NCI-H187 (cell line): ENCODE measurements around the gene RXRA.

ENCODE experiments used
- DNase-seq, 2 experiments: peaks; one replicate each; lab custom pipeline; 2025; lab: John Stamatoyannopoulos, UW

The RXRA gene

GRCh38 chr9:134325813-134326723 is at the start of gene RXRA:
Gene RXRA (plus strand): TSS chr9:134326455. CDS start chr9:134326632, 177 bp downstream.
- peak in 1 of 2 experiments; percentile 7 for DNase-seq

GRCh38 chr9:134278286-134278685 is 48.0 kb upstream of the RXRA start:
- DNase-seq: no peak

- DNase-seq: no peak
Measured at GRCh38 chr9:134278974-134279640, 47.1 kb upstream of the RXRA start.

- no peak for DNase-seq
Measured at GRCh38 chr9:134282138-134282650, 44.1 kb upstream of the RXRA start.

- no peak for DNase-seq
Measured at GRCh38 chr9:134283111-134283515, 43.1 kb upstream of the RXRA start.

- no peak for DNase-seq
Measured at GRCh38 chr9:134283692-134284265, 42.5 kb upstream of the RXRA start.

- no peak for DNase-seq
Measured at GRCh38 chr9:134284273-134284672, 42.0 kb upstream of the RXRA start.

- DNase-seq: no peak
Measured at GRCh38 chr9:134284741-134285140, 41.5 kb upstream of the RXRA start.

- DNase-seq: no peak
Measured at GRCh38 chr9:134285215-134285845, 40.9 kb upstream of the RXRA start.

- DNase-seq: no peak
Measured at GRCh38 chr9:134286471-134287245, 39.6 kb upstream of the RXRA start.

GRCh38 chr9:134287591-134288491 is 38.4 kb upstream of the RXRA start:
- no peak for DNase-seq

GRCh38 chr9:134288746-134289145 is 37.5 kb upstream of the RXRA start:
- DNase-seq: no peak

GRCh38 chr9:134289241-134289875 is 36.9 kb upstream of the RXRA start:
- no peak for DNase-seq

GRCh38 chr9:134290603-134291451 is 35.4 kb upstream of the RXRA start:
- no peak for DNase-seq

GRCh38 chr9:134291452-134291881 is 34.8 kb upstream of the RXRA start:
- no peak for DNase-seq

GRCh38 chr9:134291961-134292871 is 34.0 kb upstream of the RXRA start:
- DNase-seq: no peak

GRCh38 chr9:134293031-134293521 is 33.2 kb upstream of the RXRA start:
- DNase-seq: no peak
